Measurements from ENCODE around the gene GRB10.

GRCh38 chr7:50542132-50542531 is 240.6 kb downstream of the GRB10 start:
- TF ChIP-seq POLR2A (IDR thresholded peaks at IDR 0.05) (no peak), CTCF (IDR thresholded peaks at IDR 0.05) (no peak)
